ENCODE measurements around the gene PTEN.
"Not testable (repeated sequence)": the region's sequence is repeated elsewhere in the genome, so short reads cannot be mapped to it uniquely, and the experiment has no call there.

PTEN gene

GRCh38 chr10:87829051-87829450, 34.4 kb upstream of the PTEN start:
- not testable (repeated sequence) for H3K9ac ChIP-seq (ENCODE audit: low read length in 5 of 5); H3K4me3 ChIP-seq (ENCODE audit: low read depth in 1 of 5, low read length in 5 of 5); H3K4me1 ChIP-seq (ENCODE audit: control insufficient read depth in 5 of 5, insufficient read depth in 5 of 5, low read length in 5 of 5); H3K9me3 ChIP-seq (ENCODE audit: control insufficient read depth in 5 of 5, low read length in 5 of 5); H3K27ac ChIP-seq (ENCODE audit: low read depth, low read length); H3K36me3 ChIP-seq (ENCODE audit: control insufficient read depth in 5 of 5, insufficient read depth in 5 of 5, low read length in 5 of 5); H3K27me3 ChIP-seq (ENCODE audit: control insufficient read depth in 5 of 5, insufficient read depth in 4 of 5, low read length in 5 of 5)

DNA sequence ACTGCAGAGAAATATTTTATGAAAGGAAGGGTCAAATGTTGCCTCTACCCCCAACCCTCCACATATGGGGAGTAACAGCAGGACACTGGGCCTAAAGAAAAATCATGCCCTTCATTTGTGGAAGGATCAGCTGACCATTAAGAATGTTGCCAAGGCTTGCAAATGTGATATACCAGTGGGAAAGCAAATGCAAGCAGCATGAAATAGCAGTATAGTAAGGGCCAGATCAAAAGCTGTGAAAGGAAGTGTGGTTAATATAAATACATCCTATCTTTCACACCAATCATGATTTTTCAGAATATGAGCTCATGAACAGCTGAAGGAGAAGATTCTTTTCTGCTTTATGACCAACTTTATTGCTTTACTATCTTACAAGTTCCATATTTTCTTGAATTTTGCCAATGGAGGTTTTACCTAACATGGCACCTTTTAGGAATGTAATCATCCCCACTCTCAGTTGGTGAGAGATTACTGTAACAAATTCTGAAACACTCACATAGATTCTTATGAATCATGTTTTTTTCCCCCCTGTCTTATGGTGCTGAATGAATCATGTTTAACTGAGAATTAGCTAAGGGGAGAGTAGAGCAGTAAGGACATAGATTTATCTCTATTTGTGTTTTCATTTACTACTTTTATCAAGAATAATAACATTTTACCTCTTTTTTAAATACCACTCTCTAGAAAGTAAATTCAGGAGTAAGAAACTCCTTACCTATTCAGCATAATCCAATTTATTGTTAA, 33.3 kb upstream of the PTEN start:
- Histone ChIP-seq H3K36me3 (ENCODE audit: control insufficient read depth in 5 of 5, insufficient read depth in 5 of 5, low read length in 5 of 5) (no peaks in the 10 kb centered on the region), H3K9ac (ENCODE audit: low read length in 5 of 5) (no peak overlapping the region), H3K27me3 (ENCODE audit: control insufficient read depth in 5 of 5, insufficient read depth in 4 of 5, low read length in 5 of 5) (no peaks in the 10 kb centered on the region), H3K4me1 (ENCODE audit: control insufficient read depth in 5 of 5, insufficient read depth in 5 of 5, low read length in 5 of 5) (no peaks in the 10 kb centered on the region), H3K27ac (ENCODE audit: low read depth, low read length) (no peak overlapping the region), H3K4me3 (ENCODE audit: low read depth in 1 of 5, low read length in 5 of 5) (no peak overlapping the region), H3K9me3 (ENCODE audit: control insufficient read depth in 5 of 5, low read length in 5 of 5) (no peaks in the 10 kb centered on the region)

DNA sequence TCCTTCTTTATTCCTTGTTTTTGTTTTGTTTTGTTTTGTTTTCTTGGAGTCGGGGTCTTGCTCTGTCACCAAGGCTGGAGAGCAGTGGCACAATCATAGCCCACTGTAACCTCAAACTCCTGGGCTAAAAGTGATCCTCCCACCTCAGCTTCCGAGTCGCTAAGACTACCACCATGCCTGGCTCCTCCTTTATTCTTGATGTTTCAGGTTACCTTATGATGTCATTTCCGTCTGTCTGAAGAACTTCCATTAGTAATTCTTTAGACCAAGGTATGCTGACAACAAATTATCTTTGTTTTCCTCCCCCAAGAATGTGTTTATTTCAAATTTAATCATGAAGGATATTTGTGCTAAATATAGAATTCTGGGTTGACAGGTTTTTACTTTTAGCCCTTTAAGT, 27.3 kb upstream of the PTEN start:
- H3K9ac ChIP-seq (ENCODE audit: low read length in 5 of 5): no peak overlapping the region
- H3K27ac ChIP-seq (ENCODE audit: low read depth, low read length): no peak overlapping the region
- no peaks in the 10 kb centered on the region for H3K36me3 ChIP-seq (ENCODE audit: control insufficient read depth in 5 of 5, insufficient read depth in 5 of 5, low read length in 5 of 5)
- no peak overlapping the region for H3K4me3 ChIP-seq (ENCODE audit: low read depth in 1 of 5, low read length in 5 of 5)
- no peaks in the 10 kb centered on the region for H3K4me1 ChIP-seq (ENCODE audit: control insufficient read depth in 5 of 5, insufficient read depth in 5 of 5, low read length in 5 of 5)
- peaks cover 0 to 2% (median 0%) of the 10 kb centered on the region in 5 donors for H3K9me3 ChIP-seq (ENCODE audit: control insufficient read depth in 5 of 5, low read length in 5 of 5)
- no peaks in the 10 kb centered on the region for H3K27me3 ChIP-seq (ENCODE audit: control insufficient read depth in 5 of 5, insufficient read depth in 4 of 5, low read length in 5 of 5)

- Histone ChIP-seq H3K27ac (ENCODE audit: low read depth, low read length) (no peak overlapping the region), H3K27me3 (ENCODE audit: control insufficient read depth in 5 of 5, insufficient read depth in 4 of 5, low read length in 5 of 5) (no peaks in the 10 kb centered on the region), H3K9me3 (ENCODE audit: control insufficient read depth in 5 of 5, low read length in 5 of 5) (peaks cover 0 to 2% (median 0%) of the 10 kb centered on the region in 5 donors), H3K4me1 (ENCODE audit: control insufficient read depth in 5 of 5, insufficient read depth in 5 of 5, low read length in 5 of 5) (no peaks in the 10 kb centered on the region), H3K36me3 (ENCODE audit: control insufficient read depth in 5 of 5, insufficient read depth in 5 of 5, low read length in 5 of 5) (no peaks in the 10 kb centered on the region), H3K9ac (ENCODE audit: low read length in 5 of 5) (no peak overlapping the region), H3K4me3 (ENCODE audit: low read depth in 1 of 5, low read length in 5 of 5) (no peak overlapping the region)
Observed at GRCh38 chr10:87837445-87837844, 26.0 kb upstream of the PTEN start.

- H3K36me3 ChIP-seq (ENCODE audit: control insufficient read depth in 5 of 5, insufficient read depth in 5 of 5, low read length in 5 of 5): no peaks in the 10 kb centered on the region
- no peaks in the 10 kb centered on the region for H3K27me3 ChIP-seq (ENCODE audit: control insufficient read depth in 5 of 5, insufficient read depth in 4 of 5, low read length in 5 of 5)
- H3K4me1 ChIP-seq (ENCODE audit: control insufficient read depth in 5 of 5, insufficient read depth in 5 of 5, low read length in 5 of 5): peaks cover 0 to 3% (median 0%) of the 10 kb centered on the region in 5 donors
- H3K9me3 ChIP-seq (ENCODE audit: control insufficient read depth in 5 of 5, low read length in 5 of 5): peaks cover 0 to 2% (median 0%) of the 10 kb centered on the region in 5 donors
- no peak overlapping the region for H3K9ac ChIP-seq (ENCODE audit: low read length in 5 of 5)
- no peak overlapping the region for H3K4me3 ChIP-seq (ENCODE audit: low read depth in 1 of 5, low read length in 5 of 5)
- H3K27ac ChIP-seq (ENCODE audit: low read depth, low read length): no peak overlapping the region
Observed at GRCh38 chr10:87838650-87839049, 24.8 kb upstream of the PTEN start.

DNA sequence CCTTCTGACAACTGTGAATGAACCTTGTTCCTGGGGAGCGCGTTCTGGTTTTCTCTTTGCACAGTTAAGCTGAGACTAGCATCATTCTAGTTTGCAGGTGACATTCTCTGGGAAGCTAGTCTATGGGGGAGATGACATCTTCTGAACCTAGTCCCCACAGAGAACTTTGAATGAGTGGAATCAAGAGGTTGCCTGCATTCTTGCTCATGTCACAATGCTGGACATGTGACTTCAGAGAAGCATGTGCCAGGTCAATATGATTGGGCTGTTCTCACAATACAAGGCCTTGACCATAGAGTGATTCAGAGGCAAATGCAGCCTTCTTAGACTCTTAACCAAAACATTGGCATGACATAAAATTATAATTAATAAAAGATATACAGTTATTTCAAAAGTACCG, 22.2 kb upstream of the PTEN start:
- Histone ChIP-seq H3K9me3 (ENCODE audit: control insufficient read depth in 5 of 5, low read length in 5 of 5) (no peaks in the 10 kb centered on the region), H3K4me1 (ENCODE audit: control insufficient read depth in 5 of 5, insufficient read depth in 5 of 5, low read length in 5 of 5) (peaks cover 0 to 3% (median 0%) of the 10 kb centered on the region in 5 donors), H3K9ac (ENCODE audit: low read length in 5 of 5) (no peak overlapping the region), H3K27ac (ENCODE audit: low read depth, low read length) (no peak overlapping the region), H3K27me3 (ENCODE audit: control insufficient read depth in 5 of 5, insufficient read depth in 4 of 5, low read length in 5 of 5) (no peaks in the 10 kb centered on the region), H3K4me3 (ENCODE audit: low read depth in 1 of 5, low read length in 5 of 5) (no peak overlapping the region), H3K36me3 (ENCODE audit: control insufficient read depth in 5 of 5, insufficient read depth in 5 of 5, low read length in 5 of 5) (no peaks in the 10 kb centered on the region)

DNA sequence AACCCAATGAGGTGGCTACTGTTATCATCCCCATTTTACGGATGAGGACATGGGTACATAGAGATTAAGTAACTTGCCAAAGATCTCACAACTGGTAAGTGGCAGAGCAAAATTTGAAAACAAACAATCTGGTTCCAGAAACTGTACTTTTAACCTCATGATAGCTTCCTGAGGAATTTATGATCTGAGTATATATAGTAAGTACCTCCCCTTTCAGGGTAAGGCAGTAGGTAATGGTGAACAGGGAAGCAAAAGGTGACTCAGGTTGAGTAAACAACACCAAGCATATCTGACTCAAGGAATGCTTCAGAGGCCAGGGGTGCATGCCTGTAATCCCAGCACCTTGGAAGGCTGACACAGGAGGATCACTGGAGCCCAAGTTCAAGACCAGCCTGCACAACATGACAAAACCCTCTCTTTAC, 21.2 kb upstream of the PTEN start:
- H3K36me3 ChIP-seq (ENCODE audit: control insufficient read depth in 5 of 5, insufficient read depth in 5 of 5, low read length in 5 of 5): no peaks in the 10 kb centered on the region
- no peaks in the 10 kb centered on the region for H3K27me3 ChIP-seq (ENCODE audit: control insufficient read depth in 5 of 5, insufficient read depth in 4 of 5, low read length in 5 of 5)
- no peak overlapping the region for H3K9ac ChIP-seq (ENCODE audit: low read length in 5 of 5)
- no peak overlapping the region for H3K27ac ChIP-seq (ENCODE audit: low read depth, low read length)
- no peak overlapping the region for H3K4me3 ChIP-seq (ENCODE audit: low read depth in 1 of 5, low read length in 5 of 5)
- peaks cover 0 to 3% (median 0%) of the 10 kb centered on the region in 5 donors for H3K4me1 ChIP-seq (ENCODE audit: control insufficient read depth in 5 of 5, insufficient read depth in 5 of 5, low read length in 5 of 5)
- H3K9me3 ChIP-seq (ENCODE audit: control insufficient read depth in 5 of 5, low read length in 5 of 5): no peaks in the 10 kb centered on the region

DNA sequence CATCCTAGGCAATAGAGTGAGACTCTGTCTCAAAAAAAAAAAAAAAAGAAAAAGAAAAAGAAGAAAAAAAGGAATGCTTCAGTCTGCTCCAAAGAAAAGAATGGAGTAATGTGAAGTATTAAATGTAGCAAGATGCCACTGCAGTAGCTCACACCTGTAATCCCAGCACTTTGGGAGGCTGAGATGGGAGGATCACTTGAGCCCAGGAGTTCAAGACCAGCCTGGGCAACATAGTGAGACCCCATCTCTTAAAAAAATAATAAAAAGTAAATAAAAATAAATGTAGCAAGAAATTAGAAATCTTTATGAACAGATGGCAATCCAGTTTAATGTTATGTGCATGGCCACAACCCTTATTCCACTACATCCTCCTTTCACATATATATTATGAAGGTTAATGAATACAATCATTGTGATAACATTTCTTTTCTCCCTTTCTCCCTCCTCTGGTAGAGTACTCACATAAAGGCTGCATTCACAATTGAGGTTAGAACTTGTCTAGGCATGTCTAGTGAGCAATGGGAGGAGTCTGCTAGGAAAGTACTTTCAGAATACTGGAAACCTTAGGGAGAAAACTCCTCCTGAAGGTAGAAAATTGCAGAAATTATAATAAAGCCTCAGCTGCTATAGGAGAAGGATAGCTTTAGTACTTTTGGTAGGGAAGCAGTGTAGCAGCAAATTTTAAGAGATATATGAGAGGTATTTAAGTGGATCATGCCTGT, 20.5 kb upstream of the PTEN start:
- no peaks in the 10 kb centered on the region for H3K27me3 ChIP-seq (ENCODE audit: control insufficient read depth in 5 of 5, insufficient read depth in 4 of 5, low read length in 5 of 5)
- no peak overlapping the region for H3K27ac ChIP-seq (ENCODE audit: low read depth, low read length)
- no peaks in the 10 kb centered on the region for H3K36me3 ChIP-seq (ENCODE audit: control insufficient read depth in 5 of 5, insufficient read depth in 5 of 5, low read length in 5 of 5)
- H3K4me3 ChIP-seq (ENCODE audit: low read depth in 1 of 5, low read length in 5 of 5): no peak overlapping the region
- no peaks in the 10 kb centered on the region for H3K9me3 ChIP-seq (ENCODE audit: control insufficient read depth in 5 of 5, low read length in 5 of 5)
- H3K9ac ChIP-seq (ENCODE audit: low read length in 5 of 5): no peak overlapping the region
- H3K4me1 ChIP-seq (ENCODE audit: control insufficient read depth in 5 of 5, insufficient read depth in 5 of 5, low read length in 5 of 5): peaks cover 0 to 3% (median 0%) of the 10 kb centered on the region in 5 donors

- Histone ChIP-seq H3K4me1 (ENCODE audit: control insufficient read depth in 5 of 5, insufficient read depth in 5 of 5, low read length in 5 of 5) (peaks cover 0 to 4% (median 0%) of the 10 kb centered on the region in 5 donors), H3K4me3 (ENCODE audit: low read depth in 1 of 5, low read length in 5 of 5) (no peak overlapping the region), H3K36me3 (ENCODE audit: control insufficient read depth in 5 of 5, insufficient read depth in 5 of 5, low read length in 5 of 5) (no peaks in the 10 kb centered on the region), H3K27me3 (ENCODE audit: control insufficient read depth in 5 of 5, insufficient read depth in 4 of 5, low read length in 5 of 5) (no peaks in the 10 kb centered on the region), H3K9ac (ENCODE audit: low read length in 5 of 5) (no peak overlapping the region), H3K27ac (ENCODE audit: low read depth, low read length) (no peak overlapping the region), H3K9me3 (ENCODE audit: control insufficient read depth in 5 of 5, low read length in 5 of 5) (no peaks in the 10 kb centered on the region)
Observed at GRCh38 chr10:87843714-87844113, 19.7 kb upstream of the PTEN start.

- H3K9me3 ChIP-seq (ENCODE audit: control insufficient read depth in 5 of 5, low read length in 5 of 5): no peaks in the 10 kb centered on the region
- peaks cover 0 to 4% (median 0%) of the 10 kb centered on the region in 5 donors for H3K4me1 ChIP-seq (ENCODE audit: control insufficient read depth in 5 of 5, insufficient read depth in 5 of 5, low read length in 5 of 5)
- H3K9ac ChIP-seq (ENCODE audit: low read length in 5 of 5): no peak overlapping the region
- no peaks in the 10 kb centered on the region for H3K36me3 ChIP-seq (ENCODE audit: control insufficient read depth in 5 of 5, insufficient read depth in 5 of 5, low read length in 5 of 5)
- H3K27me3 ChIP-seq (ENCODE audit: control insufficient read depth in 5 of 5, insufficient read depth in 4 of 5, low read length in 5 of 5): no peaks in the 10 kb centered on the region
- H3K27ac ChIP-seq (ENCODE audit: low read depth, low read length): no peak overlapping the region
- no peak overlapping the region for H3K4me3 ChIP-seq (ENCODE audit: low read depth in 1 of 5, low read length in 5 of 5)
Observed at GRCh38 chr10:87844837-87845623, 18.4 kb upstream of the PTEN start.

Measured in subcutaneous abdominal adipose tissue (tissue), 5 donors.